HG03045 (cell line): ENCODE data around the gene ENTPD6.

Experiments used
- ATAC-seq: cut with Tn5 transposase; IDR thresholded peaks from one replicate; pipeline ENCODE4 v1.9.1; 2021; ENCODE audit warnings: mild to moderate bottlenecking, moderate library complexity; ENCODE audit not compliant: unreplicated experiment

Gene ENTPD6

GRCh38 chr20:25274481-25274880, 79.0 kb downstream of the ENTPD6 start:
- no peak for ATAC-seq

GRCh38 chr20:25274891-25275812, 79.6 kb downstream of the ENTPD6 start:
- no peak for ATAC-seq

- no peak for ATAC-seq
Measured at GRCh38 chr20:25275813-25276532, 80.5 kb downstream of the ENTPD6 start.
